IMR-90 (cell line): ENCODE measurements around the gene FGGY. TPM values are rescaled to one million over a fixed set of nuclear protein-coding genes. Genes with fewer than 3 reads are reported as not detected.

ENCODE experiments used
- ATAC-seq: fragments of 200-7000 bp; cut with Tn5 transposase; 2 replicates; pipeline ENCODE4 v1.9.1; 2020; ENCODE audit warnings: low read depth, mild to moderate bottlenecking, moderate library complexity
- BruUV-seq: library from RNA; stranded (reverse); fragments of 400-500 nt; replicated peaks from 2 replicates; lab custom pipeline; 2021; lab: Mats Ljungman, UMichigan
- CTCF ChIA-PET: fragments of 300-600 bp; formaldehyde crosslinking; extraction: SDS; loops from one replicate; lab custom pipeline; 2021; ENCODE audit warnings: antibody characterized with exemption; lab: Yijun Ruan, JAX
- POLR2A ChIA-PET: fragments of 300-600 bp; sonication (Branson Sonifier 250); formaldehyde crosslinking; loops from one replicate; lab custom pipeline; 2022; ENCODE audit warnings: antibody characterized with exemption; ENCODE audit not compliant: unreplicated experiment; lab: Charles Lee
- DNase-seq: peaks from one replicate; pipeline ENCODE4 v3.0.0; 2013
- H2AFZ ChIP-seq: replicated peaks from 2 replicates; pipeline ENCODE3; 2013; ENCODE audit warnings: low read length, mild to moderate bottlenecking; ENCODE audit not compliant: poor library complexity
- H2AK5ac ChIP-seq: 2 replicates; pipeline ENCODE4 v1.6.1; 2013; ENCODE audit warnings: low read depth, low read length, inconsistent platforms
- H2AK9ac ChIP-seq: replicated peaks from 2 replicates; pipeline ENCODE3; 2013; ENCODE audit warnings: mild to moderate bottlenecking, low read depth, low read length, moderate library complexity; ENCODE audit not compliant: poor library complexity
- H2BK120ac ChIP-seq: 2 replicates; pipeline ENCODE4 v1.6.1; 2013; ENCODE audit warnings: low read depth, low read length, inconsistent platforms
- H2BK15ac ChIP-seq: 3 replicates; pipeline ENCODE4 v1.6.1; 2013; ENCODE audit warnings: low read depth, low read length, inconsistent platforms
- H2BK20ac ChIP-seq: 2 replicates; pipeline ENCODE4 v1.6.1; 2013; ENCODE audit warnings: low read depth, mild to moderate bottlenecking, inconsistent platforms, low read length, moderate library complexity
- H2BK5ac ChIP-seq: 2 replicates; pipeline ENCODE4 v1.6.1; 2013; ENCODE audit warnings: mild to moderate bottlenecking, low read depth, low read length, inconsistent platforms; ENCODE audit not compliant: poor library complexity, severe bottlenecking
- H3K14ac ChIP-seq: replicated peaks from 2 replicates; pipeline ENCODE4 v1.6.1; 2013; ENCODE audit warnings: low read depth, low read length, inconsistent platforms
- H3K18ac ChIP-seq: 2 replicates; pipeline ENCODE4 v1.6.1; 2013; ENCODE audit warnings: low read depth, low read length, control low read depth
- H3K23ac ChIP-seq: 2 replicates; pipeline ENCODE4 v1.6.1; 2013; ENCODE audit warnings: low read depth, low read length, inconsistent platforms
- H3K27ac ChIP-seq: 2 replicates; pipeline ENCODE4 v1.5.1; 2013; ENCODE audit warnings: mild to moderate bottlenecking, control low read depth, low read length; ENCODE audit not compliant: insufficient read depth
- H3K27me3 ChIP-seq: 2 replicates; pipeline ENCODE4 v1.6.1; 2013; ENCODE audit warnings: low read length; ENCODE audit not compliant: control insufficient read depth, insufficient read depth
- H3K36me3 ChIP-seq: 2 replicates; pipeline ENCODE4 v1.6.1; 2013; ENCODE audit warnings: low read length, mixed read lengths; ENCODE audit not compliant: control insufficient read depth, insufficient read depth
- H3K4ac ChIP-seq: 2 replicates; pipeline ENCODE4 v1.6.1; 2013; ENCODE audit warnings: low read depth, low read length, inconsistent platforms
- H3K4me1 ChIP-seq: 2 replicates; pipeline ENCODE4 v1.6.1; 2013; ENCODE audit warnings: low read length, mixed read lengths; ENCODE audit not compliant: control insufficient read depth, insufficient read depth
- H3K4me2 ChIP-seq: 2 replicates; pipeline ENCODE4 v1.6.1; 2013; ENCODE audit warnings: low read depth, mild to moderate bottlenecking, control low read depth, low read length, moderate library complexity
- H3K4me3 ChIP-seq: 2 replicates; pipeline ENCODE4 v1.5.1; 2013; ENCODE audit warnings: low read depth, mild to moderate bottlenecking, control low read depth, low read length, moderate library complexity; ENCODE audit not compliant: insufficient read depth
- H3K56ac ChIP-seq: 2 replicates; pipeline ENCODE4 v1.6.1; 2013; ENCODE audit warnings: low read length, inconsistent platforms; ENCODE audit not compliant: insufficient read depth; ENCODE audit errors: extremely low read depth
- H3K79me1 ChIP-seq, 2 experiments: 2 replicates each; pipeline ENCODE4 v1.6.1; 2013; ENCODE audit warnings: low read length in 2 of 2, inconsistent platforms in 1 of 2, low read depth in 1 of 2
- H3K9ac ChIP-seq: 2 replicates; pipeline ENCODE4 v1.6.1; 2013; ENCODE audit warnings: low read depth, low read length, control low read depth
- H3K9me1 ChIP-seq: 2 replicates; pipeline ENCODE4 v1.6.1; 2013; ENCODE audit warnings: low read length, inconsistent platforms; ENCODE audit not compliant: insufficient read depth
- H3K9me3 ChIP-seq: 2 replicates; pipeline ENCODE4 v1.6.1; 2013; ENCODE audit warnings: low read length; ENCODE audit not compliant: control insufficient read depth, insufficient read depth
- H4K20me1 ChIP-seq: 2 replicates; pipeline ENCODE4 v1.6.1; 2013; ENCODE audit warnings: low read length, inconsistent platforms; ENCODE audit not compliant: insufficient read depth
- H4K5ac ChIP-seq: 2 replicates; pipeline ENCODE4 v1.6.1; 2013; ENCODE audit warnings: mild to moderate bottlenecking, low read depth, low read length, control low read depth
- H4K8ac ChIP-seq, 2 experiments: 2 replicates each; pipeline ENCODE4 v1.6.1; 2013; ENCODE audit warnings: low read depth in 2 of 2, low read length in 2 of 2, control low read depth in 1 of 2, inconsistent platforms in 1 of 2
- H4K91ac ChIP-seq: 2 replicates; pipeline ENCODE4 v1.6.1; 2013; ENCODE audit warnings: low read depth, low read length, inconsistent platforms; ENCODE audit not compliant: insufficient read depth
- CEBPB ChIP-seq: IDR thresholded peaks from 2 replicates; pipeline ENCODE4 v1.6.1; 2012; ENCODE audit warnings: low read depth, low read length, improper control_type of control experiment
- CTCF ChIP-seq: conservative IDR thresholded peaks from 2 replicates; pipeline ENCODE4 v1.5.1; 2012; ENCODE audit warnings: mild to moderate bottlenecking, low read depth, low read length, improper control_type of control experiment
- FOS ChIP-seq: fragments of 150-350 bp; IDR thresholded peaks from 2 replicates; pipeline ENCODE4 v1.6.1; 2016; ENCODE audit warnings: low read depth, low read length
- MAFK ChIP-seq: IDR thresholded peaks from 2 replicates; pipeline ENCODE4 v1.6.1; 2012; ENCODE audit warnings: low read depth, low read length, improper control_type of control experiment
- MAZ ChIP-seq: IDR thresholded peaks from 2 replicates; pipeline ENCODE4 v1.6.1; 2012; ENCODE audit warnings: low read depth, mild to moderate bottlenecking, low read length, improper control_type of control experiment, moderate library complexity, borderline replicate concordance
- RCOR1 ChIP-seq: IDR thresholded peaks from 2 replicates; pipeline ENCODE4 v1.6.1; 2012; ENCODE audit warnings: mild to moderate bottlenecking, low read length, improper control_type of control experiment; ENCODE audit not compliant: insufficient replicate concordance
- SMC3 ChIP-seq: fragments of 150-350 bp; IDR thresholded peaks from 2 replicates; pipeline ENCODE4 v1.6.1; 2016; ENCODE audit warnings: low read depth, mild to moderate bottlenecking, antibody characterized with exemption, low read length, moderate library complexity
- WGBS, 2 experiments: methylation state at CpG; one replicate each; pipeline versions ENCODE4 v1.1.5 to v1.1.7; 2013; ENCODE audit warnings: missing lambda C conversion rate in 2 of 2; ENCODE audit not compliant: insufficient read length in 1 of 2; ENCODE audit errors: extremely low coverage in 2 of 2; 5-methylcytosine and 5-hydroxymethylcytosine counted together
- dilution Hi-C: fragments of 300-500 bp; cut with HindIII; formaldehyde crosslinking; loops from one replicate; pipeline ENCODE4 v1.14.3; 2018; ENCODE audit warnings: low sequenced_read_pairs; ENCODE audit not compliant: unreplicated experiment
- in situ Hi-C: fragments of 300-500 bp; cut with MboI; formaldehyde crosslinking; loops from 3 replicates; pipeline ENCODE4 v1.14.3; 2019; ENCODE audit warnings: low sequenced_read_pairs, inconsistent platforms, mixed read lengths
- intact Hi-C: fragments of 100-400 bp; cut with micrococcal nuclease; formaldehyde crosslinking; loops from 2 replicates; pipeline ENCODE4 v1.10.0; 2022
- polyA plus RNA-seq, 3 experiments: library from polyadenylated mRNA; depleted of rRNA; stranded (reverse); fragments of >200 nt; gene quantifications; 2 replicates each; pipeline ENCODE4 v1.2.3, GENCODE V29; 2012; ENCODE audit warnings: low replicate concordance in 1 of 3
- total RNA-seq: library from RNA; depleted of rRNA; stranded (reverse); fragments of >200 nt; gene quantifications from 2 replicates; pipeline ENCODE4 v1.2.3, GENCODE V29; 2012
- TF ChIP-seq, protein P1 (sequence below): fragments of 150-350 bp; IDR thresholded peaks from 2 replicates; pipeline ENCODE4 v1.6.1; 2016; ENCODE audit warnings: low read depth, mild to moderate bottlenecking, low read length, moderate library complexity, borderline replicate concordance

FGGY gene
- total and polyA plus RNA-seq, 2 of the 4 experiments (the other 2 are of a cell fraction), result 5.6 to 14.0 TPM

GRCh38 chr1:59657873-59658465 is 361.1 kb downstream of the FGGY start:
- no peak overlapping the region for H4K8ac ChIP-seq
- no CpG with 5 or more reads among the region's 3 CpGs for WGBS, 2 experiments
- no peak overlapping the region for H3K4me3 ChIP-seq
- H2BK15ac ChIP-seq, result no peak overlapping the region
- DNase-seq (no peak), ATAC-seq (no peak)
- no TSS peak for BruUV-seq
- CTCF ChIA-PET, result no interaction called here
- H2AK9ac ChIP-seq, result no peak overlapping the region
- H3K9me1 ChIP-seq, result no peaks in the 10 kb centered on the region
- H2AFZ ChIP-seq, result no peak overlapping the region
- no peak overlapping the region for H2BK5ac ChIP-seq
- H3K18ac ChIP-seq, result no peak overlapping the region
- H3K9me3 ChIP-seq, result no peaks in the 10 kb centered on the region
- no peak overlapping the region for H3K9ac ChIP-seq
- TF ChIP-seq MAFK (no peak), MAZ (no peak), SMC3 (no peak), FOS (no peak), CTCF (no peak), RCOR1 (no peak), CEBPB (no peak)
- TF ChIP-seq, protein P1, sequence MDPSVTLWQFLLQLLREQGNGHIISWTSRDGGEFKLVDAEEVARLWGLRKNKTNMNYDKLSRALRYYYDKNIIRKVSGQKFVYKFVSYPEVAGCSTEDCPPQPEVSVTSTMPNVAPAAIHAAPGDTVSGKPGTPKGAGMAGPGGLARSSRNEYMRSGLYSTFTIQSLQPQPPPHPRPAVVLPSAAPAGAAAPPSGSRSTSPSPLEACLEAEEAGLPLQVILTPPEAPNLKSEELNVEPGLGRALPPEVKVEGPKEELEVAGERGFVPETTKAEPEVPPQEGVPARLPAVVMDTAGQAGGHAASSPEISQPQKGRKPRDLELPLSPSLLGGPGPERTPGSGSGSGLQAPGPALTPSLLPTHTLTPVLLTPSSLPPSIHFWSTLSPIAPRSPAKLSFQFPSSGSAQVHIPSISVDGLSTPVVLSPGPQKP, result no peak
- H3K14ac ChIP-seq, result no peak overlapping the region
- no peaks in the 10 kb centered on the region for H3K4me1 ChIP-seq
- H3K27ac ChIP-seq, result no peak overlapping the region
- H2BK120ac ChIP-seq, result no peak overlapping the region
- H3K4ac ChIP-seq, result no peak overlapping the region
- H3K79me1 ChIP-seq, result no peaks in the 10 kb centered on the region
- H3K27me3 ChIP-seq, result no peaks in the 10 kb centered on the region
- H3K56ac ChIP-seq, result no peak overlapping the region
- H3K36me3 ChIP-seq, result no peaks in the 10 kb centered on the region
- POLR2A ChIA-PET, result no interaction called here
- intact Hi-C loops (no loop called here), dilution Hi-C loops (no loop called here), in situ Hi-C loops (no loop called here)
- H4K91ac ChIP-seq, result no peak overlapping the region
- no peak overlapping the region for H3K4me2 ChIP-seq
- H2BK20ac ChIP-seq, result no peak overlapping the region
- H3K23ac ChIP-seq, result no peak overlapping the region
- H4K20me1 ChIP-seq, result no peaks in the 10 kb centered on the region
- H2AK5ac ChIP-seq, result no peak overlapping the region
- no peak overlapping the region for H4K5ac ChIP-seq
